HL-60/S4 (cell line): ENCODE measurements around the gene PRIMA1.

Experiments
- in situ Hi-C: fragments of 300-500 bp; cut with MboI; formaldehyde crosslinking; loops from 2 replicates; pipeline ENCODE4 v1.14.3; 2022; ENCODE audit warnings: low sequenced_read_pairs

PRIMA1 gene

DNA sequence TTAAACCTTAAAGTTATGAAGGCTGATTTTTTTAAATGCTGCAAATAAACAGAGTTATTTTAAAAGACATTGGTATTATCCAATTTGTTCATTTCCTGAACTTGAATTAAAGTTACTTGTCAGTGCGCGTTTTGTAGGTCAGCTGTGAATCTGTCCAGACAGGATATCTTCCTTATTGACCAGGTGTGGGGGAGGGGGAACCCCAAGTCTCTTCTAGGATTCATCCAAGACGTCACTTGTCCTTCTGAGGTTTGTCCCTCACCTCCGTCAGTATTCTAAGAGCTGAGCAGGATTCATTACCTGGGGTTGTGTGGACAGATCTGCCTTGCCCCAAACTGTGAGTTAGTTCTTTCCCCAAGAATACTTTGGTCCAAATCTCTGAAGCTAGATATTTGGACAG is 8.8 kb upstream of the PRIMA1 start:
- in situ Hi-C loops, result no loop called here

GRCh38 chr14:93794756-93795155 is 6.5 kb upstream of the PRIMA1 start:
- in situ Hi-C loops, result no loop called here

DNA sequence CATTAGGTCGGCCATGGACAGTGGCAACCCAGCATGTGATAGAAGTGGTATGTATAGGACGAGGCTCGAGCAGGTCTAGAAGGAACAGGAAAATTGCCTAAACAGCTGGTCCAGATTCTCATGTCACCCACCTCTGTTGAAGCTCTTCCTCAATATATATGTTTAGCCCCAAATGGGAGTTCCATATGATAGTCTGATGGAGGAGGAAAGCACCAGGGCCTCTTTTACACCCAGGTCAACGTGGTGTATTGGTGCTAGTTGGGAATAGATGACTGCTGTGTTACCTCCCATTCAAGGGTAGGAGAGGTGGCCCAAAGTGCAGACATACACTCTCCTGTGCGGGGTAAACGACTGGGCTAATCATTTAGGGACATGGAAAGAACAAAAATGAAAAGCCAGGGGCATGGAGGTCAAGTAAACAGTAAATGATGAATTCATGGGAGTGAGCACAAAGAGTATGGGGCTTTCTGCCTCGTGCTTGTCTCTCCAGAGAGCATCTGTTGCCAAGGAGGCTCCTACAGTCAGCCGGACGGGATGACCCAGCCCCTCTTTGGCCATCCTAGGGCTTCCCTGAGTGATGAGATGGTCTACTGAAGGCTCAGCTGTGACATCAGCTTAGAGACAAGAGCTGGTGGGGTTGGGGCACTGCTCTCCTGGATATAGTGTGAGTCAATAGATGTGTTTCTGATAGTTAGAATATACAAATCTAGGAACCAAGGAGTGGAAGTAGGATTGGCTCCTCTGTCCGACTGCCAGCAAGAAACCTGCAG is 5.5 kb upstream of the PRIMA1 start:
- in situ Hi-C loops, result no loop called here

DNA sequence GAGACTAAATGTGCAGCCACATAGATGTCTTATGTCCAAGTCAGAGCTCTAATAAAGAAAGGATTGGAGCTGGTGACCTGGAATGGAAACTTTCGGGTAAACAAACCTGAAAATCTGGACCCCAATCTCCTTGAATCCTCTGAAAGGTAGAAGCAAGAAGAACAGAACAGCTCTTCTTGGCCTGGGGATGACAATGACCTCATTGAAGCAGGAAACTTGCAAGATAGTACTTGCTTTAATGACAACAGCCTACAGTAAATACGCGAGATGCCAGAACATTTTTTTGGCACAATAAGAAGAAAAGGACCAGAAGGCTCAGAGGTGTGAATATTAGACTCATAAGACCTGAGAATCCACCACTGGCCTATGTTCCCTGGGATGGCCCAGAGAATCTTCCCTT is 4.1 kb upstream of the PRIMA1 start:
- in situ Hi-C loops, result no loop called here

DNA sequence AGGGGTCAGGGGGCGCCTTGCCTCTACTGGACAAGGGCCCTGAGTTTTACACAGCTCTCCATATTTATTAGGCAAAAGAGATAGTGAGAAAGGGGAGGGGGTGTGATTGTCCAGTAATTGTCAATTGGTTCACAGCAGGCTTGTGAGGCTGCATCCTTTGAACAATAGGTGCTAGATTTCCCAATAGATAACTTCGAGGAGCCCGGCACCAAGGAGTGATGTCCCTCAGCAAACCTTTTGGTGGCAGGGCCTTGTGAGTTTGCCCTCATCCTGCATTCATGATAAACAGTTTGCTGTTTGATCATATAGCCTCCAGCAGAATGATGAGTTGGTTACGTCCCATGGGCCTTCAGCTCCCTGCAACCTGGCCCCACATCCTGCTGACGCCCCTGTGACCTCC is 2.7 kb upstream of the PRIMA1 start:
- in situ Hi-C loops, result no loop called here

DNA sequence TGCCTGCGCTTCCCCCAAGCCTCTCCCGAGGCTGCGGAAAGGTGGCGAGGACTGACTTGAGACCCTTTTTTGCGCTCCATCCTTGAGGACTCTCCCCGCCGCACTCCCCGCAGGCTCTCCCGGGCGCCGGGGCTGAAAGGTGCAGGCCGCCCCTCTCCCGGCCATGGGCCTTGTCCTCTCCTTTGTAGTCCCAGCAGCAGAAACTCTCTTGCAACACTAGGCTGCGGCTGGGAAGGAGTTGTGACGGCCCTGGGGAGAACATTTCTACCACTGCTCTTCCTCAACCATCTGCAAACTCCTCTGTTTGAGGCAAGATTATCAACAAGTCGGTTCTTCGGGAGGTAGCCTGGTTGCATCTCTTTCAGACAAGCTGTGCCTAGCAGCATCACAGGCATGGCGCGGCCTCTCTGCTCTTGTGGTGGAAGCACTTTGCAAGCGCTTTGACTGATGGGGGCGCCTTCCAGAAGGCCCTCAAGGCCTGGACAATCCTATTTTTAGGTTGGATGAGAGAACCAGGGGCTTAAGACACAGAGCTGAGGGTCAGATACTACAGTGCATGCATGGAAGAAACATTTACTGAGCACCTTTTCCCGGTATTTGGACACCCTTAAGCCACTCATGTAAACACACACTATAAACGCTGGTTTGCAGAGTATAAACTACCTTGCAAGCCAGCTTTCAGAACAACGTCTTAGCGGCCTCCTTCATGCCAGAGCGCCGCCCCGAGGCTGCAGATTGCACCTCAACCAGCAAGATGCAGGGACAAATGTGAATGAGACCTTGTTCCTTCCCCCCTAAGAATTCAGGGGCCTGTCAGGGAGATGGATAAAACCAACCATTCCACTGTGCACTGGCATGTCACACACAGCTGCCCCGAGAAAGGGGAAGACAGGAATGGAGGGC is 1.2 kb upstream of the PRIMA1 start:
- in situ Hi-C loops, result no loop called here

DNA sequence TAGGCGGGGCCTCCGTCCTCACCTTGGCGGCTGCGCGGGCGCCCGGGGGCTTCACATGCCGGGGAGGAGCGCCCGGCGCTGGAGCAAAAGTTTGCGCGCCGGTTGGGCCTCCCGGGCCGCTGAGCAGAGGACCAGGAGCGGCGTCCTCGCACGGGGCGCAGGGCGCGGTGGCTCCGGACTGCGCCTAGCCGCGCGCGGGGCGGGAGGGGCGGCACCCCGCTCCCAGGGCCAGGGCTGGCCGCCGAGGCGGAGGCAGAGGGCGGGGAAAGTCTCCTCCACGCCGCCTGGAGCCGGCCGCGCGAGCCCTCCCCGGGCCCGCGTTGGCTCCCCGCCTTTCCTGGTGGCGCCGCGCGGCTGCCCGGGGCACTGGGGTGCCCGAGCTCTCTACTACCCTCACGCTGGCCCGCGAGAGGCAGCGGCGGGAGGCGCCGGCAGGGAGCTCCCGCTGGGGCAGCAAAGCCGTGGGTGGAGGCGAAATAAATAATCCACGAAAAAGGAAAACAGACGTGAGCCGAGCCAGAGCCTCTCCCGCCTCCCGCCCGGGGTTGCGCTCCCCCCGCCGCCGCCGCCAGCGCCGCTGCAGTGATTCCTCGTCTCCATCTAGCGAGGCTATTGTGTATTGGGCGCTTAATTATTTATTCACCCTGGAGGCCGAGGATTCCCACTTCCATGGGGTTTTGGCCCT is 400 bp upstream of the PRIMA1 start:
- in situ Hi-C loops, result no loop called here

GRCh38 chr14:93787465-93788292 is 606 bp downstream of the PRIMA1 start:
- in situ Hi-C loops, result no loop called here

GRCh38 chr14:93785423-93785822 is 2.9 kb downstream of the PRIMA1 start:
- in situ Hi-C loops, result no loop called here

DNA sequence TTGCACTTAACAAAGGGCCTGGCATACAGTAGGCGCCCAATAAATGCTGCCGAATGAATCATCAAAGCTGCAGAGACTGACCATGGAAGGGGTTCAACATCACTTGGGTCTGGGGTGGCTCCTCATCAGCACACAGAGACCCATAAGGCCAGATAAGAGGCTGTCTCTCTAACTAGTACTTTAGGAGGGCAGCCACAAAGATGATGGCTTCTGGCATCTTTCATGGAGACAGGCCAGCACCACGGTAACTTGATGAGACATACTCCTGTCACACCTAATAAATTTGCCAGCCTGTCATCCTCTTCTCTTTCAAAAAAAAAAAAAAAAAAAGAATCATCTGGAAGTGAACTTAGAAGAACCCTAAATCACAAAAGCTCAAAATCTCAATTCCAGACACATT is 3.4 kb downstream of the PRIMA1 start:
- in situ Hi-C loops, result no loop called here

- in situ Hi-C loops, result no loop called here
Observed at GRCh38 chr14:93780813-93781400, 7.4 kb downstream of the PRIMA1 start.

GRCh38 chr14:93778856-93779629 is 9.2 kb downstream of the PRIMA1 start:
- in situ Hi-C loops, result no loop called here

DNA sequence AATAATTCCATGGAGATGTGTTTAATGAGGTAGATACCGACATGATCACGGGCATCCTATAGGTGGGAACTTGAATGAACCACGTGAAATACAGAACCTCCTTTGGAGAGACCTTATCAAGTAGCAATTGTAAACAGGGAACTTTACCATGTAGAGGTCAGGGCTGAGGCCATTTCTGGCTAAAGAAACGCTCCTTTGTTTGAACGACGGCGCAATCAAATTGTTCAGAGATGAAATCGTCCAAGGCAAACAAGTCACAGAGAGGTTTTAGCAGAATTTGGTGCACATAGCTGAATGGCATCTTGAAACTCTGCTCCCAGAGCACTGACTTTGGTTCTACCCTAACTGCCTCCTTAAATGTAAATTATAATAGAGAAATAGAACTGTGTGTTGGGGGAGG is 9.8 kb downstream of the PRIMA1 start:
- in situ Hi-C loops, result no loop called here

- in situ Hi-C loops, result no loop called here
Observed at GRCh38 chr14:93775744-93776143, 12.5 kb downstream of the PRIMA1 start.

- in situ Hi-C loops, result no loop called here
Observed at GRCh38 chr14:93775158-93775557, 13.1 kb downstream of the PRIMA1 start.

- in situ Hi-C loops, result no loop called here
Observed at GRCh38 chr14:93772263-93772662, 16.0 kb downstream of the PRIMA1 start.

- in situ Hi-C loops, result no loop called here
Observed at GRCh38 chr14:93765970-93766369, 22.3 kb downstream of the PRIMA1 start.

GRCh38 chr14:93765155-93765554 is 23.1 kb downstream of the PRIMA1 start:
- in situ Hi-C loops, result no loop called here

DNA sequence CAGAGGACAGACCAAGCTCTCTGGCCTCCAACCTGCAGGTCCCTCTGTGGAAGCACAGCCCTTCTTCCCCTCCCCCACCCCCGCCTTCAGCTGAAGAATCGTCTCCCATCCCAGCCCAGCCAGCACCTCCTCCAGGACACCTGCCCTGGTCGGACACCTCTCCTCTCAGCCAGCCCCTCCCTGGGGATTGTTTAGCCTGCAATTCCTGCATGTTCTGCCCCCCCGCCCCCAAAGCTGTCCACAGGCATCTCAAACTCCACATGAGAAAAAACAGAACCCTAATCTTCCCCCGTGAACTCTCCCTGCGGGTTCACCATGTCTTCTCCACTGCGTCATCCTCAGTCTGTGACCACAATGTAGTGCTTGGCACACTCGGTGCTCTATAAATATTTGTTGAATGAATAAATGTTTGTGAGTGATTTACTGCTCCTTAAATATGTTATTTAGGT is 24.1 kb downstream of the PRIMA1 start:
- in situ Hi-C loops, result no loop called here
